ENCODE results near the gene CTNNA1.

Gene CTNNA1

DNA sequence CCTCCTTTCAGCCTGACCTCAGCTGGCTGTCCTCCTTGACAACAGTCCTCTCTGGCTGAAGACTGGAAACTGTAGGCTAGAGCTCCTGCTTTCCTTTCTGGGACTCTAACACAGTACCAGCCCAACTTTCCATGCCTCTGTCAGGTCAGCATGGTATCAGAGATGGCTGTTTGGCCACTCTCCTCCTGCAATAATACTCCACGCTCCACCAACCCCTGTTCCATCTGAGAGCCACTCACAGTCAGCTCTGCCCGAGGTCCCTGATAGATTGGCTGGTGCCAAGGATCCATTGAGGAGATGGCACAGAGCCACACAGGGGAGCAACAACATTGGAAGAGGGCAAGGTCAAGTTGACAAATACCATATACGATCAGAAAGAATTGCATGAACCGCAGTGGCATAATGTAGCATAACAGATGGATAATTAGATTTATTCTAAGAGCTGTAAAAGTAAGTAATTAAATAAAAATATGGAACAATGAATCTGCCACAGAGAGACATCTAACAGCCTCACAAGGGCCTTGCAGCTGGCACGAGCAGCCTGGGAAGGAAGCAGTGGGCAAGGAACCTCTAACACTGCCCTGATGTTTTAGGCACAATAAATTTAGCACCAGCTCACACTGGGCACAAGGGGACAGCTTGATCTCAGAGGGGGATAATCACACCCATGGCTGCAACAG, 216.2 kb downstream of the CTNNA1 start:
- Histone ChIP-seq H3K27me3 (no peaks in the 10 kb centered on the region), H3K4me1 (ENCODE audit: control insufficient read depth in 1 of 2, insufficient read depth in 1 of 2, low read depth in 1 of 2, low read length in 1 of 2) (peaks cover 4% of the 10 kb centered on the region in 2 experiments), H3K27ac (no peak overlapping the region), H3K4me3 (ENCODE audit: low read depth in 1 of 2, low read length in 1 of 2) (no peak overlapping the region), H3K36me3 (no peaks in the 10 kb centered on the region), H3K9me3 (no peaks in the 10 kb centered on the region)
- TF ChIP-seq, protein P1, sequence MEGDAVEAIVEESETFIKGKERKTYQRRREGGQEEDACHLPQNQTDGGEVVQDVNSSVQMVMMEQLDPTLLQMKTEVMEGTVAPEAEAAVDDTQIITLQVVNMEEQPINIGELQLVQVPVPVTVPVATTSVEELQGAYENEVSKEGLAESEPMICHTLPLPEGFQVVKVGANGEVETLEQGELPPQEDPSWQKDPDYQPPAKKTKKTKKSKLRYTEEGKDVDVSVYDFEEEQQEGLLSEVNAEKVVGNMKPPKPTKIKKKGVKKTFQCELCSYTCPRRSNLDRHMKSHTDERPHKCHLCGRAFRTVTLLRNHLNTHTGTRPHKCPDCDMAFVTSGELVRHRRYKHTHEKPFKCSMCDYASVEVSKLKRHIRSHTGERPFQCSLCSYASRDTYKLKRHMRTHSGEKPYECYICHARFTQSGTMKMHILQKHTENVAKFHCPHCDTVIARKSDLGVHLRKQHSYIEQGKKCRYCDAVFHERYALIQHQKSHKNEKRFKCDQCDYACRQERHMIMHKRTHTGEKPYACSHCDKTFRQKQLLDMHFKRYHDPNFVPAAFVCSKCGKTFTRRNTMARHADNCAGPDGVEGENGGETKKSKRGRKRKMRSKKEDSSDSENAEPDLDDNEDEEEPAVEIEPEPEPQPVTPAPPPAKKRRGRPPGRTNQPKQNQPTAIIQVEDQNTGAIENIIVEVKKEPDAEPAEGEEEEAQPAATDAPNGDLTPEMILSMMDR (IDR thresholded peaks at IDR 0.05) = no peak

DNA sequence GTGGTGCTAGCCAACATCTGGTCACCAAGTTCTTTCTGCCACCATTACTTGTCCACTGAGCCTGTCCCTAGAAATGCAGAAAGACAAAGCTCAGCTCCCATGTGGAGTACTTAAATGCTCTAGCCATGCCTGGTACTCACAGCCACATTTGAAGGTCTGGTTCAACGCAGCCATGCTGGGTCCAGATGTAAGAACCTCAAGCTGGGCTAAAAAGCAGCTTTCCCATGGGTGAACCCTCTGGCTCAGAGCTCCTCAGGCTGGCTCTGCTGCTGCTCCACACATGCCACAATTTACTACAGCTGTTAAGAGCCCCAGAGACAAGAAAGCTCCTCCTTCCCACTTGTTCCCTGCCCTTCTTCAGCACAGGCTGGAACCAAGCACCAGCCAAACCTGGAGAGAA, 219.0 kb downstream of the CTNNA1 start:
- Histone ChIP-seq H3K9me3 (no peaks in the 10 kb centered on the region), H3K27me3 (no peaks in the 10 kb centered on the region), H3K27ac (no peak overlapping the region), H3K4me3 (ENCODE audit: low read depth in 1 of 2, low read length in 1 of 2) (no peak overlapping the region), H3K36me3 (no peaks in the 10 kb centered on the region), H3K4me1 (ENCODE audit: control insufficient read depth in 1 of 2, insufficient read depth in 1 of 2, low read depth in 1 of 2, low read length in 1 of 2) (peaks cover 16 to 23% of the 10 kb centered on the region in 2 experiments)
- TF ChIP-seq, protein P1 (IDR thresholded peaks at IDR 0.05) = no peak

DNA sequence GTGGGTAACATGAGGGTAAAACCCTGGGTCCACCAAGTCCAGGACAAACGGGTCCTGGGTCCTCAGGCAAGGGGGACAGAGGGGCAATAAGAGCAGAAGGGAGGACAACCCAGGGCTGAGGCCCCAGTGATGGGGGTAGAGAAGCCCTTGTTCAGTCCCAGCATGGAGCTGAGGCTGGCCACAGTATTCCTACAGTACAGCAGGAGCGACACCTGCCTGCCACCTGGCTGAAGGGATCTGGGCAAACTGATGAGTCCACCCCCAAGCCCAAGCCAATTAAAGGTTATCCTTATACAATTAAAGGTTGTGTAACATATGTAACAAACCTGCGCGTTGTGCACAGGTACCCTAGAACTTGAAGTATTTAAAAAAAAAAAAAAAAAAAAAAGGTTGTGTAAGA, 219.6 kb downstream of the CTNNA1 start:
- peaks cover 16 to 23% of the 10 kb centered on the region in 2 experiments for H3K4me1 ChIP-seq (ENCODE audit: control insufficient read depth in 1 of 2, insufficient read depth in 1 of 2, low read depth in 1 of 2, low read length in 1 of 2)
- no peaks in the 10 kb centered on the region for H3K27me3 ChIP-seq
- no peak overlapping the region for H3K4me3 ChIP-seq (ENCODE audit: low read depth in 1 of 2, low read length in 1 of 2)
- H3K9me3 ChIP-seq = no peaks in the 10 kb centered on the region
- H3K36me3 ChIP-seq = no peaks in the 10 kb centered on the region
- no peak overlapping the region for H3K27ac ChIP-seq
- TF ChIP-seq, protein P1 (IDR thresholded peaks at IDR 0.05) = no peak

DNA sequence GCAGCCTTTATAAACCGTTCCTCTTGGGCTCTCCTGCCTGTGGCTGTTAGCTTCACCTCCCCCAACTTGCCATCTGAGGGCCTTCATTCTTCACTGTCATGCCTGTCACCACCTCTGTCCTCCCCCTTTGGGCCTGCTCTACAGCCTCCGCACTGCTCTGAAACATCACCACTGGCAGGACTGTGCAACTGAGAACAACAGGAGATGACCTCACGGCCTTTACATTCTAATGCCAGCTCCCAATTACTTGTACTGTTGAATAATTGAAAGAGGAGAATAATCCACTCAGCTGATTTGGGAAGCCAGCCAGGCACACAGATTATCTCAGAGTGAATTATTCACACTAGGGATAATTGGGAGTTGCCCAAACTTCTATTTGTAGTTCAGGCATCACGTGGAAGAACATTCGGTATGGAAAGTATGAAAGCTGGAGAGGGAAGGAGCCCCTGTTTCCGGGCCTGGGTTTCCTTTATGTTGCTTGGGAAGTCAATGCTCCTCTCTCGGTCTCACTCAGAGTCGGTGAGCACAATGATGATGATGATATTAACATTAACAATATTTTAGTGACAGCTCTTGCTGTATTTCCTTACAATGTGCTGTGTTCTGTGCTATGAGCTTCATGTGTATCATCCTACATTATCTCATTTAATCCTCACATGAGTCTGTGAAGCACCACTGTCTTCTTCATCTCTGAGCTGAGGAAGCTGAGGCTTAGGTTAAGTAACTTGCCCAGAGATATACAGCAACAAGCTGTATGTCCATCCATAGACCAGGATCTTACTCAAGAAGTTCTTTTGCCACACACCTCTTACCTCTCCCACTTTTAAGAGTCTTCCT, 221.2 kb downstream of the CTNNA1 start:
- TF ChIP-seq, protein P1 (IDR thresholded peaks at IDR 0.05) = no peak
- Histone ChIP-seq H3K27me3 (no peaks in the 10 kb centered on the region), H3K4me3 (ENCODE audit: low read depth in 1 of 2, low read length in 1 of 2) (no peak overlapping the region), H3K36me3 (no peaks in the 10 kb centered on the region), H3K27ac (peak overlapping the region; percentile 53), H3K9me3 (no peaks in the 10 kb centered on the region), H3K4me1 (ENCODE audit: control insufficient read depth in 1 of 2, insufficient read depth in 1 of 2, low read depth in 1 of 2, low read length in 1 of 2) (peaks cover 16 to 23% of the 10 kb centered on the region in 2 experiments)

GRCh38 chr5:138975098-138975847, 222.0 kb downstream of the CTNNA1 start:
- TF ChIP-seq, protein P1 (IDR thresholded peaks at IDR 0.05) = no peak
- Histone ChIP-seq H3K4me1 (ENCODE audit: control insufficient read depth in 1 of 2, insufficient read depth in 1 of 2, low read depth in 1 of 2, low read length in 1 of 2) (peaks cover 16 to 23% of the 10 kb centered on the region in 2 experiments), H3K27ac (peak overlapping the region; percentile 53), H3K36me3 (no peaks in the 10 kb centered on the region), H3K9me3 (no peaks in the 10 kb centered on the region), H3K27me3 (no peaks in the 10 kb centered on the region), H3K4me3 (ENCODE audit: low read depth in 1 of 2, low read length in 1 of 2) (no peak overlapping the region)
